WTC11 (cell line): Measurements from ENCODE around the gene GSTK1. TPM values are rescaled to one million over a fixed set of nuclear protein-coding genes. Genes with fewer than 3 reads are reported as not detected.

Experiments
- ATAC-seq: fragments of 200-7000 bp; cut with Tn5 transposase; 2 replicates; pipeline ENCODE4 v1.10.0; 2021; ENCODE audit warnings: mild to moderate bottlenecking, moderate library complexity
- CTCF ChIA-PET: fragments of 300-600 bp; sonication (Branson Sonifier 250); formaldehyde crosslinking; loops from one replicate; lab custom pipeline; 2021; ENCODE audit warnings: antibody characterized with exemption; lab: Charles Lee
- POLR2A ChIA-PET: fragments of 350-600 bp; sonication (Branson Sonifier 250); formaldehyde crosslinking; loops from one replicate; lab custom pipeline; 2021; ENCODE audit warnings: antibody characterized with exemption; lab: Charles Lee
- DNase-seq: peaks from one replicate; pipeline ENCODE4 v3.0.0; 2021; ENCODE audit warnings: low spot score
- H3K27ac Mint-ChIP-seq: 2 replicates; pipeline ENCODE4 v1.8.0; 2021; ENCODE audit warnings: mixed read lengths
- H3K27me3 Mint-ChIP-seq: 2 replicates; pipeline ENCODE4 v1.8.0; 2021; ENCODE audit warnings: low read depth, mild to moderate bottlenecking, moderate library complexity, mixed read lengths
- H3K36me3 Mint-ChIP-seq: 2 replicates; pipeline ENCODE4 v1.8.0; 2021; ENCODE audit warnings: mixed read lengths
- H3K4me1 Mint-ChIP-seq: 2 replicates; pipeline ENCODE4 v1.8.0; 2022; ENCODE audit warnings: mixed read lengths
- H3K4me3 Mint-ChIP-seq: 2 replicates; pipeline ENCODE4 v1.8.0; 2021; ENCODE audit warnings: mild to moderate bottlenecking, moderate library complexity, mixed read lengths
- H3K9me3 Mint-ChIP-seq: 2 replicates; pipeline ENCODE4 v1.8.0; 2021; ENCODE audit warnings: mixed read lengths
- E2F4 ChIP-seq: sonication (generic); formaldehyde crosslinking; IDR thresholded peaks from 2 replicates; pipeline ENCODE4 v1.8.1; 2022; ENCODE audit warnings: low read depth, mild to moderate bottlenecking, moderate library complexity, missing genetic modification reagents, borderline replicate concordance
- E2F5 ChIP-seq: sonication (generic); formaldehyde crosslinking; IDR thresholded peaks from 2 replicates; pipeline ENCODE4 v1.8.1; 2022; ENCODE audit warnings: mild to moderate bottlenecking, moderate library complexity, missing genetic modification reagents
- ETV6 ChIP-seq: sonication (generic); formaldehyde crosslinking; IDR thresholded peaks from 2 replicates; pipeline ENCODE4 v1.8.1; 2022; ENCODE audit warnings: mild to moderate bottlenecking, missing genetic modification reagents
- GABPB1 ChIP-seq: sonication (generic); formaldehyde crosslinking; IDR thresholded peaks from 2 replicates; pipeline ENCODE4 v1.8.1; 2023; ENCODE audit warnings: mild to moderate bottlenecking, missing genetic modification reagents
- GRHL2 ChIP-seq: fragments of 250-450 bp; sonication (Bioruptor Pico); IDR thresholded peaks from 2 replicates; pipeline ENCODE4 v1.8.0; 2022; ENCODE audit warnings: mild to moderate bottlenecking, moderate library complexity; ENCODE audit not compliant: insufficient replicate concordance, severe bottlenecking
- HMGA2 ChIP-seq: fragments of 250-450 bp; sonication (Bioruptor Pico); IDR thresholded peaks from 2 replicates; pipeline ENCODE4 v1.4.0; 2021; ENCODE audit warnings: mild to moderate bottlenecking, moderate library complexity
- HMGXB4 ChIP-seq: sonication (generic); formaldehyde crosslinking; IDR thresholded peaks from 2 replicates; pipeline ENCODE4 v1.8.1; 2023; ENCODE audit warnings: mild to moderate bottlenecking, moderate library complexity, missing genetic modification reagents
- NFE2L1 ChIP-seq: sonication (generic); formaldehyde crosslinking; IDR thresholded peaks from 2 replicates; pipeline ENCODE4 v1.8.1; 2023; ENCODE audit warnings: missing genetic modification reagents
- NFYB ChIP-seq: sonication (generic); formaldehyde crosslinking; conservative IDR thresholded peaks from 2 replicates; pipeline ENCODE4 v1.8.0; 2022; ENCODE audit warnings: low read depth, missing genetic modification reagents
- NR3C1 ChIP-seq: sonication (generic); formaldehyde crosslinking; conservative IDR thresholded peaks from 2 replicates; pipeline ENCODE4 v1.8.1; 2023; ENCODE audit warnings: low read depth, mild to moderate bottlenecking, missing genetic modification reagents
- PRRX2 ChIP-seq: fragments of 250-450 bp; sonication (Bioruptor Pico); IDR thresholded peaks from 2 replicates; pipeline ENCODE4 v1.8.0; 2021; ENCODE audit warnings: mild to moderate bottlenecking
- RORB ChIP-seq: fragments of 250-450 bp; sonication (Bioruptor Pico); IDR thresholded peaks from 2 replicates; pipeline ENCODE4 v1.9.0; 2021; ENCODE audit warnings: mild to moderate bottlenecking
- ZNF121 ChIP-seq: sonication (generic); formaldehyde crosslinking; IDR thresholded peaks from 2 replicates; pipeline ENCODE4 v1.8.0; 2023; ENCODE audit warnings: missing genetic modification reagents
- ZNF396 ChIP-seq: fragments of 250-450 bp; sonication (Bioruptor Pico); IDR thresholded peaks from 2 replicates; pipeline ENCODE4 v1.8.0; 2021; ENCODE audit warnings: mild to moderate bottlenecking, moderate library complexity, borderline replicate concordance
- ZNF671 ChIP-seq: fragments of 250-450 bp; sonication (Bioruptor Pico); IDR thresholded peaks from 2 replicates; pipeline ENCODE4 v1.8.0; 2021; ENCODE audit warnings: mild to moderate bottlenecking
- total RNA-seq: library from RNA; stranded (reverse); gene quantifications from 3 replicates; pipeline ENCODE4 v1.2.3, GENCODE V29; 2021
- TF ChIP-seq, protein P1 (sequence below): fragments of 250-450 bp; sonication (Bioruptor Pico); IDR thresholded peaks from 2 replicates; pipeline ENCODE4 v1.9.0; 2021; ENCODE audit warnings: moderate library complexity, mild to moderate bottlenecking, inconsistent platforms, borderline replicate concordance
- TF ChIP-seq, protein P2 (sequence below): sonication (generic); formaldehyde crosslinking; IDR thresholded peaks from 2 replicates; pipeline ENCODE4 v1.8.0; 2022; ENCODE audit warnings: mild to moderate bottlenecking, missing genetic modification reagents
- TF ChIP-seq, protein P3 (sequence below): sonication (generic); formaldehyde crosslinking; IDR thresholded peaks from 2 replicates; pipeline ENCODE4 v1.8.1; 2023; ENCODE audit warnings: mild to moderate bottlenecking, missing genetic modification reagents, moderate library complexity
- TF ChIP-seq, protein P4 (sequence below): fragments of 250-450 bp; sonication (Bioruptor Pico); conservative IDR thresholded peaks from 2 replicates; pipeline ENCODE4 v1.9.0; 2021; ENCODE audit warnings: mild to moderate bottlenecking
- TF ChIP-seq, protein P5 (sequence below): sonication (generic); formaldehyde crosslinking; IDR thresholded peaks from 2 replicates; pipeline ENCODE4 v1.8.1; 2023; ENCODE audit warnings: mild to moderate bottlenecking, missing genetic modification reagents, moderate library complexity

Gene GSTK1
- total RNA-seq, 1 experiment from 2014 or later: 30.1 TPM

GRCh38 chr7:143216151-143216550, 47.1 kb upstream of the GSTK1 start (continued):
- TF ChIP-seq HMGXB4 (CRISPR knock-in tag) (no peak), ZNF396 (CRISPR knock-in tag) (no peak)
- TF ChIP-seq, protein P1, sequence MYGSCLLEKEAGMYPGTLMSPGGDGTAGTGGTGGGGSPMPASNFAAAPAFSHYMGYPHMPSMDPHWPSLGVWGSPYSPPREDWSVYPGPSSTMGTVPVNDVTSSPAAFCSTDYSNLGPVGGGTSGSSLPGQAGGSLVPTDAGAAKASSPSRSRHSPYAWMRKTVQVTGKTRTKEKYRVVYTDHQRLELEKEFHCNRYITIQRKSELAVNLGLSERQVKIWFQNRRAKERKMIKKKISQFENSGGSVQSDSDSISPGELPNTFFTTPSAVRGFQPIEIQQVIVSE (CRISPR knock-in tag): no peak

DNA sequence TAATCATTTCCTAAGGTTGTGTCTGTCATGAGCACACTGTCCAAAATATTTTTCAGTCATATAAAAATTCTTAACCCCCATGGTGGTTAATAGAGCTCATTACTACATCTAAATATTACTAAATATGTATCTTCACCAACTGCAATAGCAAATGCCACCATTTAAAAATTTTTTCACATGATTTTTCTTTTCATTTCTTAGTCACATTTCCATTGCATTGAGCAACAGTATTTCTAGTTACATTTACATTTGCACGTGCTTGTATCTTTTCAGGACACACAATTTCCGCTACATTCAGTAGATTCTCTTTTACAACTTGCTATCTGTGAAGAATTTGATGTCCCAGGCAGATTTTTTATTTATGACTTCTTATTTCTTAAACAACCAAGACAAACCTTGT, 46.6 kb upstream of the GSTK1 start:
- ChIA-PET POLR2A (no interaction called here), CTCF (interaction anchor here (1.7 to 2.7 kb wide), 2 partner anchors 24 to 207 kb away, joined by 7 to 346 read pairs; no protein-coding TSS in a partner anchor)
- TF ChIP-seq, protein P2, sequence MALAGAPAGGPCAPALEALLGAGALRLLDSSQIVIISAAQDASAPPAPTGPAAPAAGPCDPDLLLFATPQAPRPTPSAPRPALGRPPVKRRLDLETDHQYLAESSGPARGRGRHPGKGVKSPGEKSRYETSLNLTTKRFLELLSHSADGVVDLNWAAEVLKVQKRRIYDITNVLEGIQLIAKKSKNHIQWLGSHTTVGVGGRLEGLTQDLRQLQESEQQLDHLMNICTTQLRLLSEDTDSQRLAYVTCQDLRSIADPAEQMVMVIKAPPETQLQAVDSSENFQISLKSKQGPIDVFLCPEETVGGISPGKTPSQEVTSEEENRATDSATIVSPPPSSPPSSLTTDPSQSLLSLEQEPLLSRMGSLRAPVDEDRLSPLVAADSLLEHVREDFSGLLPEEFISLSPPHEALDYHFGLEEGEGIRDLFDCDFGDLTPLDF (CRISPR knock-in tag): no peak
- TF ChIP-seq NR3C1 (CRISPR knock-in tag) (no peak), ETV6 (CRISPR knock-in tag) (no peak), NFE2L1 (CRISPR knock-in tag) (no peak), ZNF671 (CRISPR knock-in tag) (no peak), RORB (CRISPR knock-in tag) (no peak)
- TF ChIP-seq, protein P3, sequence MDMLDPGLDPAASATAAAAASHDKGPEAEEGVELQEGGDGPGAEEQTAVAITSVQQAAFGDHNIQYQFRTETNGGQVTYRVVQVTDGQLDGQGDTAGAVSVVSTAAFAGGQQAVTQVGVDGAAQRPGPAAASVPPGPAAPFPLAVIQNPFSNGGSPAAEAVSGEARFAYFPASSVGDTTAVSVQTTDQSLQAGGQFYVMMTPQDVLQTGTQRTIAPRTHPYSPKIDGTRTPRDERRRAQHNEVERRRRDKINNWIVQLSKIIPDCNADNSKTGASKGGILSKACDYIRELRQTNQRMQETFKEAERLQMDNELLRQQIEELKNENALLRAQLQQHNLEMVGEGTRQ (CRISPR knock-in tag): no peak
- ATAC-seq (no peak), DNase-seq (no peak)
- H3K4me1 Mint-ChIP-seq: no peaks in the 10 kb centered on the region
- no peaks in the 10 kb centered on the region for H3K27me3 Mint-ChIP-seq
- H3K27ac Mint-ChIP-seq: no peak overlapping the region
- no peak overlapping the region for H3K4me3 Mint-ChIP-seq
- peaks cover 9% of the 10 kb centered on the region for H3K36me3 Mint-ChIP-seq
- H3K9me3 Mint-ChIP-seq: peaks cover 21% of the 10 kb centered on the region

GRCh38 chr7:143217806-143218205, 45.4 kb upstream of the GSTK1 start:
- H3K27me3 Mint-ChIP-seq: no peaks in the 10 kb centered on the region
- peaks cover 6% of the 10 kb centered on the region; the same call in 1 of the 2 replicates for H3K36me3 Mint-ChIP-seq
- CTCF ChIA-PET: interaction anchor here (0.9 to 1.7 kb wide), 2 partner anchors 22 to 214 kb away, joined by 3 to 7 read pairs; no protein-coding TSS in a partner anchor
- POLR2A ChIA-PET: no interaction called here
- no peak for TF ChIP-seq GABPB1 (CRISPR knock-in tag)
- no peak for TF ChIP-seq GRHL2
- no peak for TF ChIP-seq ZNF121 (CRISPR knock-in tag)
- no peak for ATAC-seq
- peaks cover 9% of the 10 kb centered on the region for H3K9me3 Mint-ChIP-seq
- no peak for DNase-seq
- no peak overlapping the region for H3K4me3 Mint-ChIP-seq
- no peak overlapping the region for H3K27ac Mint-ChIP-seq
- H3K4me1 Mint-ChIP-seq: no peaks in the 10 kb centered on the region

GRCh38 chr7:143221286-143221685, 42.0 kb upstream of the GSTK1 start:
- DNase-seq (no peak), ATAC-seq (no peak)
- H3K36me3 Mint-ChIP-seq: no peaks in the 10 kb centered on the region
- 0 out of 2 replicates have a peak, but pooled peaks cover 3% of the 10 kb centered on the region for H3K4me1 Mint-ChIP-seq
- no peaks in the 10 kb centered on the region for H3K9me3 Mint-ChIP-seq
- H3K27me3 Mint-ChIP-seq: no peaks in the 10 kb centered on the region
- ChIA-PET POLR2A (no interaction called here), CTCF (interaction anchor here (1.0 kb wide), 1 partner anchor 212 kb away, joined by 3 read pairs; no protein-coding TSS in a partner anchor)
- H3K4me3 Mint-ChIP-seq: no peak overlapping the region
- TF ChIP-seq, protein P4, sequence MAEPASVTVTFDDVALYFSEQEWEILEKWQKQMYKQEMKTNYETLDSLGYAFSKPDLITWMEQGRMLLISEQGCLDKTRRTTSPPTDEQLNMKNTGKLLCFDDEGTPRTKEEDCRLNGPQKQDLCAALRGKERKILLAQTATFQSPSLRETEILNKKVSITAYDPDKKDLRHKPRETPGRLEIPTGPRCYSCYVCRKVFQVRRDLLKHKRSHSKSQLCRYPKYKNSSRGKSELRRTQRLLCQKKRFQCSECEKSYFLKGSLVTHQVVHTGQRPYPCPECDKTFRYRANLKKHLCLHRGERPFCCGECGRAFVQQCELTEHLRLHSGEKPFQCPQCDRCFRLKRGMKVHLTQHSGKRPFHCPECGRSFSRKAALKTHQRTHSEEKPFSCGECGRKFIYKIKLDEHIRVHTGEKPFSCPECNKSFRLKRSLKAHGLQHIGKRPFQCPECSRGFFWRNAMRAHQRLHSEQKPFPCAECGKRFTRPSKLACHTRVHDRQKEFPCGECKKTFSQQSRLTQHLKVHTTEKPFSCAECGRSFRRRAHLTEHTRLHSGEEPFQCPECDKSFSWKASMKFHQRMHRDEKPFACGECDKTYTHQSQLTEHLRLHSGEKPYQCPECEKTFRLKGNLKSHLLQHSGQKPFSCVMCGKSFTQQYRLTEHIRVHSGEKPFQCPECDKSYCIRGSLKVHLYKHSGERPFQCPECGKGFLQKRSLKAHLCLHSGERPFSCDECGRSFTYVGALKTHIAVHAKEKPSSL (CRISPR knock-in tag): no peak
- TF ChIP-seq E2F5 (CRISPR knock-in tag) (no peak), E2F4 (no peak), HMGA2 (CRISPR knock-in tag) (no peak), PRRX2 (CRISPR knock-in tag) (no peak), NFYB (CRISPR knock-in tag) (no peak)
- TF ChIP-seq, protein P5, sequence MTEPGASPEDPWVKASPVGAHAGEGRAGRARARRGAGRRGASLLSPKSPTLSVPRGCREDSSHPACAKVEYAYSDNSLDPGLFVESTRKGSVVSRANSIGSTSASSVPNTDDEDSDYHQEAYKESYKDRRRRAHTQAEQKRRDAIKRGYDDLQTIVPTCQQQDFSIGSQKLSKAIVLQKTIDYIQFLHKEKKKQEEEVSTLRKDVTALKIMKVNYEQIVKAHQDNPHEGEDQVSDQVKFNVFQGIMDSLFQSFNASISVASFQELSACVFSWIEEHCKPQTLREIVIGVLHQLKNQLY (CRISPR knock-in tag): no peak
- no peak overlapping the region for H3K27ac Mint-ChIP-seq
